Muscle layer of colon (tissue), 2 donors: Measurements from ENCODE around the gene LIME1.
"Not testable (repeated sequence)": the region's sequence is repeated elsewhere in the genome, so short reads cannot be mapped to it uniquely, and the experiment has no call there.

ENCODE experiments used
- H3K27ac ChIP-seq: one replicate; pipeline ENCODE4 v1.7.0; 2013; ENCODE audit warnings: low read depth, mild to moderate bottlenecking, low read length, moderate library complexity
- H3K27me3 ChIP-seq, 2 donors: one replicate each; pipeline ENCODE4 v1.7.0; 2013; ENCODE audit warnings: low read length in 2 of 2, mild to moderate bottlenecking in 2 of 2; ENCODE audit not compliant: insufficient read depth in 2 of 2, control insufficient read depth in 1 of 2
- H3K36me3 ChIP-seq: one replicate; pipeline ENCODE4 v1.7.0; 2013; ENCODE audit warnings: mild to moderate bottlenecking, low read length; ENCODE audit not compliant: insufficient read depth
- H3K4me1 ChIP-seq: one replicate; pipeline ENCODE4 v1.7.0; 2013; ENCODE audit warnings: mild to moderate bottlenecking, low read length; ENCODE audit not compliant: insufficient read depth
- H3K4me3 ChIP-seq, 2 donors: one replicate each; pipeline ENCODE4 v1.7.0; 2013; ENCODE audit warnings: low read length in 2 of 2, low read depth in 1 of 2, mild to moderate bottlenecking in 1 of 2, moderate library complexity in 1 of 2
- H3K9ac ChIP-seq: one replicate; pipeline ENCODE4 v1.7.0; 2013; ENCODE audit warnings: low read length
- H3K9me3 ChIP-seq: one replicate; pipeline ENCODE4 v1.7.0; 2013; ENCODE audit warnings: mild to moderate bottlenecking, low read length
- donor health status: abdominal sarcoma.
- donor health status: Adenocarcinoma of cecum.

Gene LIME1

GRCh38 chr20:63776875-63777274, 40.4 kb downstream of the LIME1 start:
- H3K36me3 ChIP-seq, H3K27me3 ChIP-seq, H3K9me3 ChIP-seq, H3K4me1 ChIP-seq, H3K4me3 ChIP-seq, H3K27ac ChIP-seq, H3K9ac ChIP-seq: not testable (repeated sequence)

GRCh38 chr20:63777614-63778013, 41.1 kb downstream of the LIME1 start:
- peaks cover 0 to 7% of the 10 kb centered on the region in 2 donors for H3K27me3 ChIP-seq
- H3K9ac ChIP-seq, result no peak overlapping the region
- H3K4me3 ChIP-seq, result no peak overlapping the region
- H3K27ac ChIP-seq, result no peak overlapping the region
- no peaks in the 10 kb centered on the region for H3K36me3 ChIP-seq
- H3K4me1 ChIP-seq, result no peaks in the 10 kb centered on the region
- H3K9me3 ChIP-seq, result no peaks in the 10 kb centered on the region

GRCh38 chr20:63778034-63778752, 41.7 kb downstream of the LIME1 start:
- Histone ChIP-seq H3K4me3 (no peak overlapping the region), H3K9ac (no peak overlapping the region), H3K9me3 (no peaks in the 10 kb centered on the region), H3K27ac (no peak overlapping the region), H3K36me3 (no peaks in the 10 kb centered on the region), H3K27me3 (peaks cover 0 to 7% of the 10 kb centered on the region in 2 donors), H3K4me1 (no peaks in the 10 kb centered on the region)

GRCh38 chr20:63778857-63779256, 42.4 kb downstream of the LIME1 start:
- no peaks in the 10 kb centered on the region for H3K9me3 ChIP-seq
- H3K4me3 ChIP-seq, result no peak overlapping the region
- H3K27me3 ChIP-seq, result peaks cover 0 to 7% of the 10 kb centered on the region in 2 donors
- H3K9ac ChIP-seq, result no peak overlapping the region
- H3K27ac ChIP-seq, result no peak overlapping the region
- no peaks in the 10 kb centered on the region for H3K36me3 ChIP-seq
- H3K4me1 ChIP-seq, result no peaks in the 10 kb centered on the region

GRCh38 chr20:63781181-63781580, 44.7 kb downstream of the LIME1 start:
- Histone ChIP-seq H3K27me3 (no peaks in the 10 kb centered on the region), H3K9ac (no peak overlapping the region), H3K27ac (no peak overlapping the region), H3K9me3 (no peaks in the 10 kb centered on the region), H3K4me3 (no peak overlapping the region), H3K4me1 (no peaks in the 10 kb centered on the region), H3K36me3 (no peaks in the 10 kb centered on the region)

GRCh38 chr20:63782051-63782471, 45.6 kb downstream of the LIME1 start:
- H3K27ac ChIP-seq, result no peak overlapping the region

GRCh38 chr20:63782521-63782971, 46.1 kb downstream of the LIME1 start:
- Histone ChIP-seq H3K27ac (no peak overlapping the region), H3K4me3 (no peak overlapping the region), H3K4me1 (no peaks in the 10 kb centered on the region), H3K27me3 (no peaks in the 10 kb centered on the region), H3K9ac (no peak overlapping the region), H3K36me3 (no peaks in the 10 kb centered on the region), H3K9me3 (no peaks in the 10 kb centered on the region)

More at GRCh38 chr20:63782051-63782471, 45.6 kb downstream of the LIME1 start:
- Histone ChIP-seq H3K9ac (no peak overlapping the region), H3K9me3 (no peaks in the 10 kb centered on the region), H3K36me3 (no peaks in the 10 kb centered on the region), H3K4me1 (no peaks in the 10 kb centered on the region), H3K27me3 (no peaks in the 10 kb centered on the region), H3K4me3 (no peak overlapping the region)

- no peak overlapping the region for H3K27ac ChIP-seq
These were observed 47.5 kb downstream of the LIME1 start for GRCh38 chr20:63783970-63784369.

GRCh38 chr20:63785691-63786131, 49.2 kb downstream of the LIME1 start:
- Histone ChIP-seq H3K4me3 (no peak overlapping the region), H3K36me3 (no peaks in the 10 kb centered on the region), H3K27me3 (no peaks in the 10 kb centered on the region), H3K9ac (no peak overlapping the region), H3K4me1 (no peaks in the 10 kb centered on the region), H3K9me3 (no peaks in the 10 kb centered on the region), H3K27ac (no peak overlapping the region)

More at GRCh38 chr20:63783970-63784369, 47.5 kb downstream of the LIME1 start:
- no peak overlapping the region for H3K9ac ChIP-seq
- H3K9me3 ChIP-seq, result no peaks in the 10 kb centered on the region
- H3K36me3 ChIP-seq, result no peaks in the 10 kb centered on the region
- H3K27me3 ChIP-seq, result no peaks in the 10 kb centered on the region
- no peaks in the 10 kb centered on the region for H3K4me1 ChIP-seq
- H3K4me3 ChIP-seq, result no peak overlapping the region

- Histone ChIP-seq H3K4me3 (no peak overlapping the region), H3K27ac (no peak overlapping the region), H3K36me3 (no peaks in the 10 kb centered on the region), H3K9me3 (no peaks in the 10 kb centered on the region), H3K27me3 (no peaks in the 10 kb centered on the region), H3K9ac (no peak overlapping the region), H3K4me1 (no peaks in the 10 kb centered on the region)
These were observed 50.8 kb downstream of the LIME1 start for GRCh38 chr20:63787302-63787701.

- Histone ChIP-seq H3K27me3 (no peaks in the 10 kb centered on the region), H3K4me3 (no peak overlapping the region), H3K9ac (no peak overlapping the region), H3K9me3 (no peaks in the 10 kb centered on the region), H3K27ac (no peak overlapping the region), H3K36me3 (no peaks in the 10 kb centered on the region), H3K4me1 (no peaks in the 10 kb centered on the region)
These were observed 51.3 kb downstream of the LIME1 start for GRCh38 chr20:63787749-63788148.
